Prostate gland (tissue), 2 donors: ENCODE measurements around the gene NBPF3.

Experiments
- CTCF ChIP-seq, 4 experiments: fragments of 200-600 bp in 2 of 4; fragments of 450-650 bp in 2 of 4; sonication (generic) in 2 of 4; IDR thresholded peaks; 1 replicate in 3 of 4; 2 replicates in 1 of 4; pipeline ENCODE4 v1.5.1; 2016 to 2019; ENCODE audit warnings: antibody characterized with exemption in 4 of 4, mild to moderate bottlenecking in 2 of 4, moderate library complexity in 2 of 4
- POLR2A ChIP-seq: fragments of 450-650 bp; IDR thresholded peaks from one replicate; pipeline ENCODE4 v1.6.1; 2016; ENCODE audit warnings: antibody characterized with exemption, mild to moderate bottlenecking
- POLR2AphosphoS5 ChIP-seq: sonication (generic); formaldehyde crosslinking; IDR thresholded peaks from one replicate; pipeline ENCODE4 v1.6.1; 2017; ENCODE audit warnings: antibody characterized with exemption

- TF ChIP-seq POLR2A (no peak), CTCF (IDR thresholded peaks at IDR 0.05) (no peak), POLR2AphosphoS5 (peak; percentile 68)
Observed at GRCh38 chr1:21510885-21511578, 71.1 kb downstream of the NBPF3 start.
